GF-D8 (cell line): ENCODE measurements around the gene VWA5B2.

ENCODE experiments used
- DNase-seq: peaks from one replicate; lab custom pipeline; 2025; lab: John Stamatoyannopoulos, UW

VWA5B2 gene

GRCh38 chr3:184227481-184227935, 1.9 kb upstream of the VWA5B2 start:
- DNase-seq = no peak

GRCh38 chr3:184228376-184229137, 828 bp upstream of the VWA5B2 start:
- DNase-seq = no peak

- DNase-seq = no peak
Measured at GRCh38 chr3:184230081-184230602, 757 bp downstream of the VWA5B2 start.

GRCh38 chr3:184230603-184231528, 1.5 kb downstream of the VWA5B2 start:
- DNase-seq = no peak

GRCh38 chr3:184231671-184232070, 2.3 kb downstream of the VWA5B2 start:
- DNase-seq = no peak

GRCh38 chr3:184233127-184233843, 3.9 kb downstream of the VWA5B2 start:
- DNase-seq = no peak

GRCh38 chr3:184234224-184234623, 4.8 kb downstream of the VWA5B2 start:
- no peak for DNase-seq

- DNase-seq = no peak
Measured at GRCh38 chr3:184234671-184235380, 5.4 kb downstream of the VWA5B2 start.

- no peak for DNase-seq
Measured at GRCh38 chr3:184235381-184236032, 6.1 kb downstream of the VWA5B2 start.

- no peak for DNase-seq
Measured at GRCh38 chr3:184236033-184236410, 6.6 kb downstream of the VWA5B2 start.

- no peak for DNase-seq
Measured at GRCh38 chr3:184236636-184237035, 7.3 kb downstream of the VWA5B2 start.

- no peak for DNase-seq
Measured at GRCh38 chr3:184237211-184237610, 7.8 kb downstream of the VWA5B2 start.

- no peak for DNase-seq
Measured at GRCh38 chr3:184237807-184238206, 8.4 kb downstream of the VWA5B2 start.

GRCh38 chr3:184238246-184238818, 8.9 kb downstream of the VWA5B2 start:
- DNase-seq = no peak

GRCh38 chr3:184239221-184239620, 9.8 kb downstream of the VWA5B2 start:
- DNase-seq = no peak

GRCh38 chr3:184239708-184240107, 10.3 kb downstream of the VWA5B2 start:
- DNase-seq = no peak

GRCh38 chr3:184240384-184241140, 11.2 kb downstream of the VWA5B2 start:
- DNase-seq = no peak

- no peak for DNase-seq
Measured at GRCh38 chr3:184241141-184241446, 11.7 kb downstream of the VWA5B2 start.

- no peak for DNase-seq
Measured at GRCh38 chr3:184241447-184242296, 12.3 kb downstream of the VWA5B2 start.
